Neutrophil (primary cell): ENCODE data around the gene DLL4.

Experiments used
- H3K27ac ChIP-seq: fragments of 200-600 bp; sonication (generic); 2 replicates; pipeline ENCODE4 v1.5.1; 2016; ENCODE audit warnings: mild to moderate bottlenecking, moderate library complexity
- H3K27me3 ChIP-seq: fragments of 200-600 bp; sonication (generic); 2 replicates; pipeline ENCODE4 v1.6.0; 2016; ENCODE audit warnings: mild to moderate bottlenecking
- H3K36me3 ChIP-seq: fragments of 200-600 bp; sonication (generic); 2 replicates; pipeline ENCODE4 v1.5.1; 2017
- H3K4me1 ChIP-seq, 2 experiments: fragments of 200-600 bp in 1 of 2; sonication (generic) in 1 of 2; 1 replicate in 1 of 2; 2 replicates in 1 of 2; pipeline versions ENCODE4 v1.5.1 to v1.6.1; 2013 to 2016; ENCODE audit warnings: low read depth in 1 of 2, low read length in 1 of 2, mild to moderate bottlenecking in 1 of 2, moderate library complexity in 1 of 2; ENCODE audit not compliant: control insufficient read depth in 1 of 2, insufficient read depth in 1 of 2
- H3K4me3 ChIP-seq, 2 experiments: fragments of 200-600 bp in 1 of 2; sonication (generic) in 1 of 2; 1 replicate in 1 of 2; 2 replicates in 1 of 2; pipeline ENCODE4 v1.5.1; 2013 to 2016; ENCODE audit warnings: low read depth in 1 of 2, low read length in 1 of 2, mild to moderate bottlenecking in 1 of 2, moderate library complexity in 1 of 2
- H3K9me3 ChIP-seq: fragments of 200-600 bp; sonication (generic); 2 replicates; pipeline ENCODE4 v1.5.1; 2016
- CTCF ChIP-seq: fragments of 200-600 bp; sonication (generic); IDR thresholded peaks from 2 replicates; pipeline ENCODE4 v1.5.1; 2016; ENCODE audit warnings: antibody characterized with exemption

Gene DLL4

GRCh38 chr15:40974879-40975278 lies 45.7 kb downstream of the DLL4 start:
- no peak overlapping the region for H3K4me3 ChIP-seq
- no peaks in the 10 kb centered on the region for H3K27me3 ChIP-seq
- H3K36me3 ChIP-seq, result peaks cover 42% of the 10 kb centered on the region
- no peak for TF ChIP-seq CTCF
- H3K27ac ChIP-seq, result no peak overlapping the region
- no peaks in the 10 kb centered on the region for H3K4me1 ChIP-seq
- no peaks in the 10 kb centered on the region for H3K9me3 ChIP-seq

GRCh38 chr15:40976819-40977218 lies 47.7 kb downstream of the DLL4 start:
- Histone ChIP-seq H3K27ac (no peak overlapping the region), H3K36me3 (peaks cover 61% of the 10 kb centered on the region), H3K9me3 (no peaks in the 10 kb centered on the region), H3K27me3 (no peaks in the 10 kb centered on the region), H3K4me3 (no peak overlapping the region), H3K4me1 (no peaks in the 10 kb centered on the region)
- TF ChIP-seq CTCF, result no peak

- no peaks in the 10 kb centered on the region for H3K27me3 ChIP-seq
- H3K27ac ChIP-seq, result no peak overlapping the region
- no peak for TF ChIP-seq CTCF
- H3K4me1 ChIP-seq, result no peaks in the 10 kb centered on the region
- peaks cover 74% of the 10 kb centered on the region for H3K36me3 ChIP-seq
- no peaks in the 10 kb centered on the region for H3K9me3 ChIP-seq
- no peak overlapping the region for H3K4me3 ChIP-seq
Observed at GRCh38 chr15:40978141-40978540, 49.0 kb downstream of the DLL4 start.

GRCh38 chr15:40978562-40978961 lies 49.4 kb downstream of the DLL4 start:
- TF ChIP-seq CTCF, result no peak
- Histone ChIP-seq H3K36me3 (peaks cover 79% of the 10 kb centered on the region), H3K9me3 (no peaks in the 10 kb centered on the region)

GRCh38 chr15:40981186-40981585 lies 52.0 kb downstream of the DLL4 start:
- Histone ChIP-seq H3K4me1 (no peaks in the 10 kb centered on the region), H3K9me3 (no peaks in the 10 kb centered on the region), H3K36me3 (peaks cover 100% of the 10 kb centered on the region), H3K27ac (no peak overlapping the region), H3K4me3 (no peak overlapping the region), H3K27me3 (no peaks in the 10 kb centered on the region)
- TF ChIP-seq CTCF, result no peak

More at GRCh38 chr15:40978562-40978961, 49.4 kb downstream of the DLL4 start:
- Histone ChIP-seq H3K4me3 (no peak overlapping the region), H3K4me1 (no peaks in the 10 kb centered on the region), H3K27me3 (no peaks in the 10 kb centered on the region), H3K27ac (no peak overlapping the region)

- no peak for TF ChIP-seq CTCF
- no peaks in the 10 kb centered on the region for H3K4me1 ChIP-seq
- no peaks in the 10 kb centered on the region for H3K27me3 ChIP-seq
- H3K27ac ChIP-seq, result no peak overlapping the region
- peaks cover 100% of the 10 kb centered on the region for H3K36me3 ChIP-seq
- no peak overlapping the region for H3K4me3 ChIP-seq
- no peaks in the 10 kb centered on the region for H3K9me3 ChIP-seq
Observed at GRCh38 chr15:40982855-40983254, 53.7 kb downstream of the DLL4 start.
